ENCODE results near the gene LRRC56. TPM values are rescaled to one million over a fixed set of nuclear protein-coding genes. Genes with fewer than 3 reads are reported as not detected.

LRRC56 gene
- total and polyA plus RNA-seq, 2 experiments from 2014 or later = 0.40 to 1.6 TPM

GRCh38 chr11:528166-528814, 9.0 kb upstream of the LRRC56 start:
- WGBS (ENCODE audit: low lambda C conversion rate, missing lambda C conversion rate) = 94% methylated on average over 27 of the region's 30 CpGs
- TF ChIP-seq CTCF (IDR thresholded peaks at IDR 0.05; ENCODE audit: poor library complexity) = no peak
- no peak for TF ChIP-seq EZH2 (IDR thresholded peaks at IDR 0.05; ENCODE audit: borderline replicate concordance)
- no peak for TF ChIP-seq EZH2phosphoT487 (IDR thresholded peaks at IDR 0.05; ENCODE audit: low read depth, severe bottlenecking, unreplicated experiment)
- Histone ChIP-seq H3K27me3 (no peaks in the 10 kb centered on the region), H3K4me2 (no peak overlapping the region), H2AFZ (no peak overlapping the region), H3K4me1 (ENCODE audit: insufficient read depth) (no peaks in the 10 kb centered on the region), H3K9me2 (replicated peaks; ENCODE audit: insufficient read depth) (no peaks in the 10 kb centered on the region), H3K27ac (no peak overlapping the region), H3K4me3 (no peak overlapping the region), H3K79me2 (no peaks in the 10 kb centered on the region), H4K20me1 (ENCODE audit: insufficient read depth, poor library complexity, severe bottlenecking) (no peaks in the 10 kb centered on the region), H3K36me3 (replicated peaks; ENCODE audit: insufficient read depth, low read depth) (no peaks in the 10 kb centered on the region), H3K9me3 (ENCODE audit: low read depth) (no peaks in the 10 kb centered on the region)
- peak; percentile 3 for DNase-seq (ENCODE audit: low spot score)

GRCh38 chr11:528815-529727, 8.3 kb upstream of the LRRC56 start:
- Histone ChIP-seq H3K36me3 (replicated peaks; ENCODE audit: insufficient read depth, low read depth) (no peaks in the 10 kb centered on the region), H3K27me3 (no peaks in the 10 kb centered on the region), H3K4me2 (no peak overlapping the region), H3K4me3 (no peak overlapping the region), H3K9me2 (replicated peaks; ENCODE audit: insufficient read depth) (no peaks in the 10 kb centered on the region), H3K79me2 (peaks cover 1% of the 10 kb centered on the region), H3K4me1 (ENCODE audit: insufficient read depth) (peaks cover 2% of the 10 kb centered on the region), H3K9me3 (ENCODE audit: low read depth) (no peaks in the 10 kb centered on the region), H2AFZ (no peak overlapping the region), H4K20me1 (ENCODE audit: insufficient read depth, poor library complexity, severe bottlenecking) (peaks cover 7% of the 10 kb centered on the region), H3K27ac (no peak overlapping the region)
- TF ChIP-seq EZH2 (IDR thresholded peaks at IDR 0.05; ENCODE audit: borderline replicate concordance) (no peak), CTCF (IDR thresholded peaks at IDR 0.05; ENCODE audit: poor library complexity) (no peak), EZH2phosphoT487 (IDR thresholded peaks at IDR 0.05; ENCODE audit: low read depth, severe bottlenecking, unreplicated experiment) (no peak)
- peak; percentile 6 for DNase-seq (ENCODE audit: low spot score)
- 81% methylated on average over 29 of the region's 29 CpGs for WGBS (ENCODE audit: low lambda C conversion rate, missing lambda C conversion rate)

GRCh38 chr11:529728-530411, 7.5 kb upstream of the LRRC56 start:
- peaks cover 15% of the 10 kb centered on the region for H4K20me1 ChIP-seq (ENCODE audit: insufficient read depth, poor library complexity, severe bottlenecking)
- H3K79me2 ChIP-seq = peaks cover 9% of the 10 kb centered on the region
- peaks cover 6% of the 10 kb centered on the region for H3K4me1 ChIP-seq (ENCODE audit: insufficient read depth)
- DNase-seq (ENCODE audit: low spot score) = peak; percentile 5
- no peaks in the 10 kb centered on the region for H3K27me3 ChIP-seq
- TF ChIP-seq EZH2 (IDR thresholded peaks at IDR 0.05; ENCODE audit: borderline replicate concordance) = no peak
- TF ChIP-seq EZH2phosphoT487 (IDR thresholded peaks at IDR 0.05; ENCODE audit: low read depth, severe bottlenecking, unreplicated experiment) = no peak
- no peak for TF ChIP-seq CTCF (IDR thresholded peaks at IDR 0.05; ENCODE audit: poor library complexity)
- no peaks in the 10 kb centered on the region for H3K36me3 ChIP-seq (replicated peaks; ENCODE audit: insufficient read depth, low read depth)
- no peak overlapping the region for H3K4me2 ChIP-seq
- no peak overlapping the region for H3K4me3 ChIP-seq
- H3K9me3 ChIP-seq (ENCODE audit: low read depth) = no peaks in the 10 kb centered on the region
- H3K27ac ChIP-seq = no peak overlapping the region
- 91% methylated on average over 18 of the region's 18 CpGs for WGBS (ENCODE audit: low lambda C conversion rate, missing lambda C conversion rate)
- no peak overlapping the region for H2AFZ ChIP-seq
- H3K9me2 ChIP-seq (replicated peaks; ENCODE audit: insufficient read depth) = no peaks in the 10 kb centered on the region

Measured in hepatocyte (in vitro differentiated cells).